Neural progenitor cell (in vitro differentiated cells): ENCODE measurements around the gene NF1. TPM values are rescaled to one million over a fixed set of nuclear protein-coding genes. Genes with fewer than 3 reads are reported as not detected.

ENCODE experiments used
- DNase-seq: peaks from one replicate; pipeline ENCODE4 v3.0.0-alpha.2; 2016; ENCODE audit warnings: low spot score
- H2AFZ ChIP-seq: fragments of 200-600 bp; sonication (generic); replicated peaks from 2 replicates; pipeline ENCODE4 v1.6.1; 2016; ENCODE audit warnings: antibody characterized with exemption
- H3F3A ChIP-seq: fragments of 200-600 bp; sonication (generic); 2 replicates; pipeline ENCODE4 v1.6.1; 2016; ENCODE audit warnings: antibody characterized with exemption, low read depth
- H3K27ac ChIP-seq: fragments of 200-600 bp; sonication (generic); 2 replicates; pipeline ENCODE4 v1.5.1; 2016; ENCODE audit warnings: mild to moderate bottlenecking
- H3K27me3 ChIP-seq: fragments of 200-600 bp; sonication (generic); 2 replicates; pipeline ENCODE4 v1.6.1; 2016; ENCODE audit warnings: mild to moderate bottlenecking, moderate library complexity
- H3K36me3 ChIP-seq: fragments of 200-600 bp; sonication (generic); 2 replicates; pipeline ENCODE4 v1.5.1; 2016
- H3K4me1 ChIP-seq: fragments of 200-600 bp; sonication (generic); 2 replicates; pipeline ENCODE4 v1.6.1; 2016; ENCODE audit warnings: mixed run types
- H3K4me2 ChIP-seq: fragments of 200-600 bp; sonication (generic); 2 replicates; pipeline ENCODE4 v1.6.1; 2016
- H3K4me3 ChIP-seq: fragments of 200-600 bp; sonication (generic); 2 replicates; pipeline ENCODE4 v1.5.1; 2016
- H3K79me2 ChIP-seq: fragments of 200-600 bp; sonication (generic); 2 replicates; pipeline ENCODE4 v1.6.1; 2016; ENCODE audit warnings: low read depth
- H3K9ac ChIP-seq: fragments of 200-600 bp; sonication (generic); 2 replicates; pipeline ENCODE4 v1.6.1; 2016
- H3K9me3 ChIP-seq: fragments of 200-600 bp; sonication (generic); 2 replicates; pipeline ENCODE4 v1.5.1; 2016; ENCODE audit warnings: low read depth
- H4K20me1 ChIP-seq: fragments of 200-600 bp; sonication (generic); 2 replicates; pipeline ENCODE4 v1.6.1; 2016; ENCODE audit warnings: low read depth
- H3K27ac Mint-ChIP-seq: 3 replicates; pipeline ENCODE4 v1.8.0; 2021; ENCODE audit warnings: mixed read lengths
- H3K27me3 Mint-ChIP-seq: 2 replicates; pipeline ENCODE4 v1.8.0; 2022; ENCODE audit warnings: low read depth, mild to moderate bottlenecking, inconsistent platforms, moderate library complexity, mixed read lengths; ENCODE audit not compliant: insufficient read depth
- H3K36me3 Mint-ChIP-seq: 3 replicates; pipeline ENCODE4 v1.8.0; 2021; ENCODE audit warnings: mixed read lengths
- H3K4me1 Mint-ChIP-seq: 3 replicates; pipeline ENCODE4 v1.8.0; 2021; ENCODE audit warnings: mixed read lengths
- H3K4me3 Mint-ChIP-seq: 3 replicates; pipeline ENCODE4 v1.8.0; 2021; ENCODE audit warnings: mild to moderate bottlenecking, moderate library complexity, mixed read lengths
- H3K9me3 Mint-ChIP-seq: 3 replicates; pipeline ENCODE4 v1.8.0; 2020; ENCODE audit warnings: mixed read lengths
- EZH2 ChIP-seq: fragments of 200-600 bp; sonication (generic); IDR thresholded peaks from 2 replicates; pipeline ENCODE4 v1.6.1; 2017; ENCODE audit warnings: antibody characterized with exemption, mild to moderate bottlenecking, moderate library complexity
- EZH2phosphoT487 ChIP-seq: fragments of 200-600 bp; sonication (generic); IDR thresholded peaks from 2 replicates; pipeline ENCODE4 v1.6.1; 2017; ENCODE audit warnings: antibody characterized with exemption
- total RNA-seq: library from RNA; depleted of rRNA; stranded (reverse); fragments of >200 nt; gene quantifications from 2 replicates; pipeline ENCODE4 v1.2.3, GENCODE V29; 2015; ENCODE audit warnings: low replicate concordance
- TF ChIP-seq, protein P1 (sequence below): fragments of 200-600 bp; sonication (generic); IDR thresholded peaks from 2 replicates; pipeline ENCODE4 v1.5.1; 2017; ENCODE audit warnings: antibody characterized with exemption, mild to moderate bottlenecking

Gene NF1
- total RNA-seq, 1 donor from 2014 or later = 54.8 TPM

DNA sequence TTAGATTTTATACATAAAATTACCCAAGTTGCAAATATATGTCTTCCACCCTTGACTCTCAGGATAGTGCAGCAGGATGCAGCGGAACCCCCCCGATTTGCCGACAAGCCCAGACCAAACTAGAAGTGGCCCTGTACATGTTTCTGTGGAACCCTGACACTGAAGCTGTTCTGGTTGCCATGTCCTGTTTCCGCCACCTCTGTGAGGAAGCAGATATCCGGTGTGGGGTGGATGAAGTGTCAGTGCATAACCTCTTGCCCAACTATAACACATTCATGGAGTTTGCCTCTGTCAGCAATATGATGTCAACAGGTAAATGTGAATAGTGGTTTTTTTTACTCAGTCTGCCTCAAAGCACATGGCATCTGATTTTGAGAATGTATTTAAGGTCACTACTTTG, 131.6 kb downstream of the NF1 start:
- Histone ChIP-seq H3K36me3 (no peaks in the 10 kb centered on the region), H3K79me2 (no peaks in the 10 kb centered on the region)
- H3K27ac Mint-ChIP-seq = no peak overlapping the region

DNA sequence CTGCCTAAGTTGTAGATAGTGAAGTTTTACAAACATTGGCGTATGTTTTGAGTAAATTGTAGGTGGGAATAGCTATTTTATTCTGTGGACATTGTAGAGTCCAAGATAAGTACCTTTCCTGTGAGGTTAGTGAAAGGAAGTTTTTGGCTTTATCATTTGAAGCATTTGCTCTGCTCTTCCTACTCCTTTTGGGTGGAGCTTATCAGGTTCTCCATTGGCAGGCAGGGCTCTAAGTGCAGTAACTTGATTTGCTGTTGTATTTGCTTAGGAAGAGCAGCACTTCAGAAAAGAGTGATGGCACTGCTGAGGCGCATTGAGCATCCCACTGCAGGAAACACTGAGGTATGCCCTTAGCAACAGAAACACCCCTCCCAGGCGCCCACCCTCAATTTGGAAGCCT, 132.2 kb downstream of the NF1 start:
- H4K20me1 ChIP-seq = no peaks in the 10 kb centered on the region
- H3K9me3 Mint-ChIP-seq = no peaks in the 10 kb centered on the region
- no peak overlapping the region for H3K9ac ChIP-seq
- no peaks in the 10 kb centered on the region for H3K27me3 Mint-ChIP-seq
- H3K9me3 ChIP-seq = no peaks in the 10 kb centered on the region
- H3K4me2 ChIP-seq = no peak overlapping the region
- no peak overlapping the region for H3K4me3 Mint-ChIP-seq
- no peak overlapping the region for H2AFZ ChIP-seq
- H3K27ac ChIP-seq = no peak overlapping the region
- H3K36me3 Mint-ChIP-seq = peaks cover 16% of the 10 kb centered on the region
- no peaks in the 10 kb centered on the region for H3K27me3 ChIP-seq
- H3F3A ChIP-seq = no peaks in the 10 kb centered on the region
- no peak for TF ChIP-seq EZH2phosphoT487
- no peak for TF ChIP-seq EZH2
- TF ChIP-seq, protein P1, sequence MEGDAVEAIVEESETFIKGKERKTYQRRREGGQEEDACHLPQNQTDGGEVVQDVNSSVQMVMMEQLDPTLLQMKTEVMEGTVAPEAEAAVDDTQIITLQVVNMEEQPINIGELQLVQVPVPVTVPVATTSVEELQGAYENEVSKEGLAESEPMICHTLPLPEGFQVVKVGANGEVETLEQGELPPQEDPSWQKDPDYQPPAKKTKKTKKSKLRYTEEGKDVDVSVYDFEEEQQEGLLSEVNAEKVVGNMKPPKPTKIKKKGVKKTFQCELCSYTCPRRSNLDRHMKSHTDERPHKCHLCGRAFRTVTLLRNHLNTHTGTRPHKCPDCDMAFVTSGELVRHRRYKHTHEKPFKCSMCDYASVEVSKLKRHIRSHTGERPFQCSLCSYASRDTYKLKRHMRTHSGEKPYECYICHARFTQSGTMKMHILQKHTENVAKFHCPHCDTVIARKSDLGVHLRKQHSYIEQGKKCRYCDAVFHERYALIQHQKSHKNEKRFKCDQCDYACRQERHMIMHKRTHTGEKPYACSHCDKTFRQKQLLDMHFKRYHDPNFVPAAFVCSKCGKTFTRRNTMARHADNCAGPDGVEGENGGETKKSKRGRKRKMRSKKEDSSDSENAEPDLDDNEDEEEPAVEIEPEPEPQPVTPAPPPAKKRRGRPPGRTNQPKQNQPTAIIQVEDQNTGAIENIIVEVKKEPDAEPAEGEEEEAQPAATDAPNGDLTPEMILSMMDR = no peak
- no peak for DNase-seq
- no peaks in the 10 kb centered on the region for H3K4me1 ChIP-seq
- H3K36me3 ChIP-seq = no peaks in the 10 kb centered on the region
- H3K27ac Mint-ChIP-seq = no peak overlapping the region
- no peaks in the 10 kb centered on the region for H3K4me1 Mint-ChIP-seq
- no peaks in the 10 kb centered on the region for H3K79me2 ChIP-seq
- no peak overlapping the region for H3K4me3 ChIP-seq

More for the DNA sequence above, 131.6 kb downstream of the NF1 start:
- no peak overlapping the region for H3K9ac ChIP-seq
- no peaks in the 10 kb centered on the region for H3K4me1 ChIP-seq
- no peak for DNase-seq
- H3K4me2 ChIP-seq = no peak overlapping the region
- no peaks in the 10 kb centered on the region for H3K27me3 ChIP-seq
- no peaks in the 10 kb centered on the region for H3K9me3 ChIP-seq
- H3K4me3 ChIP-seq = no peak overlapping the region
- no peak for TF ChIP-seq EZH2
- TF ChIP-seq, protein P1 = no peak
- no peak for TF ChIP-seq EZH2phosphoT487
- H3K36me3 Mint-ChIP-seq = peaks cover 13% of the 10 kb centered on the region
- H2AFZ ChIP-seq = no peak overlapping the region
- no peak overlapping the region for H3K27ac ChIP-seq
- H3K27me3 Mint-ChIP-seq = no peaks in the 10 kb centered on the region
- H3F3A ChIP-seq = no peaks in the 10 kb centered on the region
- H3K4me3 Mint-ChIP-seq = no peak overlapping the region
- no peaks in the 10 kb centered on the region for H3K9me3 Mint-ChIP-seq
- H3K4me1 Mint-ChIP-seq = no peaks in the 10 kb centered on the region
- no peaks in the 10 kb centered on the region for H4K20me1 ChIP-seq

DNA sequence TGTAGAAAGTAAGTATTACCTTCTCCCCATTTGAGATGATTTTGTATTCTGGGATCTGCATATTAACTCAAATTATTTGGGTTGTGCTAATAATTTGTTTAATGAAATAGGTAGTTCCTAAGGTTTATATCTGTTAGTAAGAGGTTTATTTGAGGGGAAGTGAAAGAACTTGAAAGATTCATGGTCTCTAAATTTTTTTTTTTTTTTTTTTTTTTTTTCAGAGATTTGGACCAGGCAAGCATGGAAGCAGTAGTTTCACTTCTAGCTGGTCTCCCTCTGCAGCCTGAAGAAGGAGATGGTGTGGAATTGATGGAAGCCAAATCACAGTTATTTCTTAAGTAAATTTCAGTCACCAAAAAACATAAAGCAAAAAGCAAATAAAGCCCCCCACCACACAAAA, 137.1 kb downstream of the NF1 start:
- H3K36me3 ChIP-seq = peaks cover 7% of the 10 kb centered on the region
- H3K36me3 Mint-ChIP-seq = peaks cover 29% of the 10 kb centered on the region

More for the DNA sequence above, 137.1 kb downstream of the NF1 start:
- no peak overlapping the region for H3K4me2 ChIP-seq
- no peak for DNase-seq
- H3K4me3 Mint-ChIP-seq = no peak overlapping the region
- no peaks in the 10 kb centered on the region for H4K20me1 ChIP-seq
- no peak overlapping the region for H3K4me3 ChIP-seq
- no peaks in the 10 kb centered on the region for H3K27me3 ChIP-seq
- H3K4me1 Mint-ChIP-seq = no peaks in the 10 kb centered on the region
- H3K27me3 Mint-ChIP-seq = no peaks in the 10 kb centered on the region
- H2AFZ ChIP-seq = no peak overlapping the region
- no peak overlapping the region for H3K27ac Mint-ChIP-seq
- no peaks in the 10 kb centered on the region for H3K79me2 ChIP-seq
- H3K27ac ChIP-seq = no peak overlapping the region
- TF ChIP-seq EZH2phosphoT487 (no peak), EZH2 (no peak)
- TF ChIP-seq, protein P1 = no peak
- no peaks in the 10 kb centered on the region for H3K9me3 ChIP-seq
- no peaks in the 10 kb centered on the region for H3K4me1 ChIP-seq
- H3F3A ChIP-seq = no peaks in the 10 kb centered on the region
- no peak overlapping the region for H3K9ac ChIP-seq
- no peaks in the 10 kb centered on the region for H3K9me3 Mint-ChIP-seq
